ENCODE measurements around the gene ZNF462.

DNA sequence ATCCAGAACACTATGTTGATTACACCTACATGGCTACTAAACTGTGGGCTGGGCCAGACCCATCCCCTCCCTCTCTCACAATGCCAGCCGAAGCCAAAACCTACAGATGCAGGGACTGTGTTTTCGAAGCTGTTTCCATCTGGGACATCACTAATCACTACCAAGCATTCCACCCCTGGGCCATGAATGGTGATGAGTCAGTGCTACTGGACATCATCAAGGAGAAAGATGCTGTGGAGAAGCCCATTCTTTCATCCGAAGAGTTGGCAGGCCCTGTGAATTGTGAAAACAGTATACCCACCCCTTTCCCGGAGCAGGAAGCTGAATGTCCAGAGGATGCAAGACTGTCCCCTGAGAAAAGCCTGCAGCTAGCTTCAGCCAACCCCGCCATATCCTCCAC, 65.0 kb downstream of the ZNF462 start:
- TF ChIP-seq CTCF (IDR thresholded peaks at IDR 0.05) (no peak), POLR2A (IDR thresholded peaks at IDR 0.05; ENCODE audit: low read depth) (no peak), EP300 (IDR thresholded peaks at IDR 0.05) (no peak)

All from esophagus muscularis mucosa (tissue), 4 donors.